NCI-H146 treated with DMSO at 0.1 percent for 48 hours (cell line): ENCODE results near the gene RTL9.

Experiments
- DNase-seq: peaks from one replicate; lab custom pipeline; 2025; ENCODE audit not compliant: unreplicated experiment; lab: John Stamatoyannopoulos, UW

Gene RTL9

DNA sequence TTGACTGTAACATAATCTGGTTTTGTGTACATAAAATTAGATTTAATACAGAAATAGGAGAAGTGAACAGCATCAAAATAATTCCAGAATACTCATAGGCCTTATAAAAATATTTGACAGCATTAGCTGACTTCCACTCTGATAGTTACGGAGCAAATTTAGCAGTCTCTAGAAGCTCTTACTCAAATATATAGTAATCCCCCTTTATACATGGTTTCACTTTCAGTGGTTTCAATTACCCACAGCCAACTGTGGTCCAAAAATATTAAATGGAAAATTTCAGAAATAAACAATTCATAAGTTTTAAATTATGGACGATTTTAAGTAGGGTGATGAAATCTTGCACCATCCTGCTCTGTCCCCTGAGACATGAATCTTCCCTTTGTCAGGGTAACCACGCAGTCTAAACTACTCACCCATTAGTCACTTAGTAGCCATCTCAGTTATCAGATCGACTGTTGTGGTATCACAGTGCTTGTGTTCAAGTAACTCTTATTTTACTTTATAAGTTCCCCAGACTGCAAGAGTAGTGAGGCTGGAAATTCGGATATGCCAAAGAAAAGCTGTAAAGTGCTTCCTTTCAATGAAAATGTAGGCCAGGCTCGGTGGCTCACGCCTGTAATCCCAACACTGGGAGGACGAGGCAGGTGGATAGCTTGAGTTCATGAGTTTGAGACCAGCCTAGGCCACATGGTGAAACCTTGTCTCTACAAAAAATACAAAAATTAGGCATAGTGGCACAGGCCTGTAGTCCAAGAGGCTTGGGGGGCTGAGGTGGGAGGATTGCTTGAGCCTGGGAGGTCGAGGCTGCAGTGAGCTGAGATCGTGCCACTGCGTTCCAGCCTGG lies 17.2 kb upstream of the RTL9 start:
- DNase-seq = no peak

- no peak for DNase-seq
Observed at GRCh38 chrX:110346681-110347080, 12.0 kb upstream of the RTL9 start.

GRCh38 chrX:110359273-110359672 lies 625 bp downstream of the RTL9 start:
- no peak for DNase-seq

DNA sequence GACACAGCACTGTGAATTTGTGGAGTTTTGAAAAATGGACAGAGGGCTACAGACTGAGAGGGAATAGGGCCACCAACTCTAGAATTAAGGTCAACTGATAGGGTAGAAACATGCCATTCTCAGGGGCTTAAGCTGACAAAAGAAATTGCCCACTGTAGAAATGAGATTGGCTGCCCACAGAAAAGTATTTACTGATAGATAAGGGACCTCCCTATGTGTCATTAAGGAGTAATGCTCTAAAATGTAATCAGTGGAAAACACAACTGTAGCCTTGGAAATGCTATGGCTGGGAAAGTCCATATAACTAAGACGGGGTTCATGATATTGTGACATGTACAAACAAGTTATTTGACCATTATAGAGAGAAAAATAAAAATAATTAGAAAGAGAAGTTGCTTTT lies 4.6 kb downstream of the RTL9 start:
- DNase-seq = no peak

- DNase-seq = no peak
Observed at GRCh38 chrX:110373310-110373709, 14.7 kb downstream of the RTL9 start.

- no peak for DNase-seq
Observed at GRCh38 chrX:110374559-110374958, 15.9 kb downstream of the RTL9 start.

- no peak for DNase-seq
Observed at GRCh38 chrX:110381216-110381615, 22.6 kb downstream of the RTL9 start.

GRCh38 chrX:110383414-110383813 lies 24.8 kb downstream of the RTL9 start:
- DNase-seq = no peak

DNA sequence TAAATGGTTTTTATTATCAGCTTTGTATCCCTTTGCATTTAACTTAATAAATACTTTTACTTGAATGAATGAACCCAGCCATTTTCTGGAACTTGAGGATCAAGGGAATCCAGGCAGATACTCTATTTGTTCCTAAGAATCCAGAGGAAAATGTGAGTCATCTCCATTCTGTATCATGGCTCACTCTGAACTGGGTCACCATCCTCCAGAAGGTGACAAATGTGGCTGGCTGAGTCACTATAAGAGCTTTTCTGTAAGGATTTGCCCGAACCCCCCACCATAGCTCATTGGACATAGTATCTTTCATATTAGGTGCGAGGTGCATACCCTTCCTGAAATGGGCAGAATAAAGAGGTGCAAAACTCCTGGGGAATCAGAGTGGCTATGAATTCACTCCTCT lies 25.8 kb downstream of the RTL9 start:
- no peak for DNase-seq

- DNase-seq = no peak
Observed at GRCh38 chrX:110389570-110389969, 30.9 kb downstream of the RTL9 start.

- DNase-seq = no peak
Observed at GRCh38 chrX:110391086-110391485, 32.4 kb downstream of the RTL9 start.

DNA sequence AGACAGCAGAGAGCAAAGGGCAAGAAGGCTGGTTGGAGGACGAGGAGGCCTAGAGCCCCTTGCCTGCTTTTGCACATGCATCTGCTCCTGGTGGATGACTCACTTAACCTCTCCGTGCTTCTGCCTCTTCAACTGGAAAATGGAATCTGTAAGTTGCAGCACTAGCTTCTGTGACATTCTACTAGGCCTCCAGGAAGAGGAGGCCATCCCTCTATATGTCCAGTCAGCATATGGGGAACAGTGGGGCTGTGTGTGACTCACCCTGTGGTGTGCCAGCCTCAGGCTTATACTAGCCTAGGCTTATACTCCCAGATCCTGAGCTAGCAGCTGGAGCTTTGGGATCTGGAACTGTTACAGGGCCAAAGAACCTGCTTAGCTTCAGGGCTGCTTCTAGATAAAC lies 36.0 kb downstream of the RTL9 start:
- no peak for DNase-seq

GRCh38 chrX:110395877-110396276 lies 37.2 kb downstream of the RTL9 start:
- DNase-seq = no peak

- no peak for DNase-seq
Observed at GRCh38 chrX:110396735-110397134, 38.1 kb downstream of the RTL9 start.

- DNase-seq = no peak
Observed at GRCh38 chrX:110397339-110397738, 38.7 kb downstream of the RTL9 start.

GRCh38 chrX:110397904-110398303 lies 39.3 kb downstream of the RTL9 start:
- no peak for DNase-seq

GRCh38 chrX:110399497-110399896 lies 40.8 kb downstream of the RTL9 start:
- DNase-seq = no peak

DNA sequence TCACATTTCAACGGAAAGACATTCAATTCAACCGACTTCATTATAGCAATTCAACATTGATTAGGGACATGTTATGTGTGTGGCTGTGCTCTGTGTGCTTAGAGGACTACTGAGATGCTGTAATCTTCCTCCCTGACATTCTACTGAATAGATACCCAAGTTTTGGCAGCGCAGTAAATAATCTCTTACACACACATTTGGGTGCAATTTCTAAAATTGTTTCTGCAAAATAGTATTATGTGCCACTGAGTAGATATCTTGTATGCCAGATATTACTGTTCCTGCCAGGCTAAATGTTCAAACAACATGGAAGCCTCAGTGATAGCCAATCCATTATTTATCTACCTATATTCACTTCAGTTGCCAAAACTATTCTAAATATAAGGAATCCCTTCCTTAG lies 41.3 kb downstream of the RTL9 start:
- no peak for DNase-seq

- DNase-seq = no peak
Observed at GRCh38 chrX:110401135-110401534, 42.5 kb downstream of the RTL9 start.

- DNase-seq = no peak
Observed at GRCh38 chrX:110402091-110402849, 43.6 kb downstream of the RTL9 start.

DNA sequence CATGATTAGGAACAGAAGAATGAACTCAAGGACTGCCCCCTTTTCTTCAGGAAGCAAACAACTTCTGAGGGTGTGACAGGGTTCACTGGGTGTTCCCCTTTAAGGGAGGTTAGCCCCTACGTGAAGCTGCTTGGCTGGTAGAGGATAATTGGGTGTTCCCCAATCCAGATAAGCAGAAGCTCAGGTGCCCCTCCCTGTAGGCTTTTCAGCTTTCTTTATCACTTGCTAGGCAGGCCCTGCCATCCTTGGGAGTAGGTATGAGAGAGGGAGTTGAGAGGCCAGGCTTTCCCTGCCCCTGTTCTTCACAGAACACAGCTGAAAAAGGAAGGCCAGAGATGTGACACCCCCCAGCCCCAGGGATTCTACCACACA lies 44.2 kb downstream of the RTL9 start:
- DNase-seq = no peak

DNA sequence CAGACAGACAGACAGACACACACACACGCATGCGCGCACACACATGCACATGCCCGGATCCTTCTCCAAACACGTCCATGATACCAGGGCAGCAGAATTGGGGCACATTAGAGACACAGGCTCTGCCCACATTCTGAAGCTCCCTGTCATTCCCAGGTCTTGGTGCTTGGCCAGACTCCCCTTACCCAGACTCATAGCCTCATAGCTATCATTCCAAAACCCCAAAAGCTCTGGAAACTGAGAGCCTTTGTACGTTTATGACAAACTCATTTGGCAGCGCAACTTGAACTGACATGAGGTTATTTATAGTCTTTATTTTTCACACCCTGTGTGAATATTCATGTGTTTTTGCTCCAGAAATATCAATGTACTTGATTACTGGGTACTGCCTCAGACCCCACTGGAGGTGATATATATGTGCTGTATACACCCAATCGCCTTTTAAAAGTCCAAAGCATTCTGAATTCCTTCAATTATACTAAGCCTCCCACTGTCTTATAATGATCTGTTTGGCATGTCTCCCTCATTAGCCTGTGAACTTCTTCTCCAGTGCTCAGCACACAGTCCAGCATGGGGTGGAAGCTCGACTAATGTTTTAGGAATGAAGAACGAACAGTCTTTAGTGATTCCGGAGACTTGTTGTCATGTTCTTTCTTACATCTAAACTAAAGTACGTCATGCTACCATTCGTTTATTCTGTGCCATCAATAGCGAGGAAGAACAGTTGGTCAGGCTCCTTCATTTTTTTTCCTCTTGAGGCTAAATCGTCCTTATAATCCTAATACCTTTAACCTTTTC lies 45.0 kb downstream of the RTL9 start:
- DNase-seq = no peak
